GM23248 (cell line): ENCODE results near the gene ENOX2. TPM values are rescaled to one million over a fixed set of nuclear protein-coding genes. Genes with fewer than 3 reads are reported as not detected.
"Not testable (repeated sequence)": the region's sequence is repeated elsewhere in the genome, so short reads cannot be mapped to it uniquely, and the experiment has no call there.

Experiments
- DNase-seq: peaks from one replicate; pipeline ENCODE4 v3.0.0-alpha.2; 2015
- H2AFZ ChIP-seq: fragments of 200-600 bp; sonication (generic); 2 replicates; pipeline ENCODE4 v1.6.1; 2016; ENCODE audit warnings: antibody characterized with exemption
- H3F3A ChIP-seq: fragments of 200-600 bp; sonication (generic); 2 replicates; pipeline ENCODE4 v1.6.1; 2016; ENCODE audit warnings: mild to moderate bottlenecking, antibody characterized with exemption, mixed run types; ENCODE audit not compliant: insufficient read depth
- H3K27ac ChIP-seq: fragments of 200-600 bp; sonication (generic); 2 replicates; pipeline ENCODE4 v1.5.1; 2016; ENCODE audit warnings: mild to moderate bottlenecking
- H3K27me3 ChIP-seq: fragments of 200-600 bp; sonication (generic); replicated peaks from 2 replicates; pipeline ENCODE4 v1.6.1; 2016; ENCODE audit warnings: mild to moderate bottlenecking; ENCODE audit not compliant: insufficient read depth
- H3K36me3 ChIP-seq: fragments of 200-600 bp; sonication (generic); 2 replicates; pipeline ENCODE4 v1.6.1; 2016; ENCODE audit warnings: low read depth, mild to moderate bottlenecking
- H3K4me1 ChIP-seq: fragments of 200-600 bp; sonication (generic); 2 replicates; pipeline ENCODE4 v1.6.1; 2016; ENCODE audit warnings: mild to moderate bottlenecking; ENCODE audit not compliant: insufficient read depth
- H3K4me2 ChIP-seq: fragments of 200-600 bp; sonication (generic); one replicate; pipeline ENCODE4 v1.6.1; 2016; ENCODE audit warnings: mild to moderate bottlenecking; ENCODE audit not compliant: unreplicated experiment
- H3K4me3 ChIP-seq: fragments of 200-600 bp; sonication (generic); 2 replicates; pipeline ENCODE4 v1.5.1; 2016; ENCODE audit warnings: mild to moderate bottlenecking
- H3K79me2 ChIP-seq: fragments of 200-600 bp; sonication (generic); 2 replicates; pipeline ENCODE4 v1.6.1; 2016; ENCODE audit warnings: mild to moderate bottlenecking; ENCODE audit not compliant: insufficient read depth
- H3K9ac ChIP-seq: fragments of 200-600 bp; sonication (generic); 2 replicates; pipeline ENCODE4 v1.6.1; 2016; ENCODE audit warnings: mild to moderate bottlenecking
- H3K9me2 ChIP-seq: fragments of 200-600 bp; sonication (generic); 2 replicates; pipeline ENCODE4 v1.6.1; 2016; ENCODE audit warnings: mixed run types, mild to moderate bottlenecking, moderate library complexity; ENCODE audit not compliant: insufficient read depth
- H3K9me3 ChIP-seq: fragments of 200-600 bp; sonication (generic); one replicate; pipeline ENCODE4 v1.6.1; 2017; ENCODE audit warnings: low read depth
- H4K20me1 ChIP-seq: fragments of 200-600 bp; sonication (generic); 2 replicates; pipeline ENCODE4 v1.6.0; 2016; ENCODE audit not compliant: insufficient read depth
- EZH2 ChIP-seq: fragments of 200-600 bp; sonication (generic); IDR thresholded peaks from 2 replicates; pipeline ENCODE4 v1.6.1; 2018; ENCODE audit warnings: antibody characterized with exemption, mild to moderate bottlenecking; ENCODE audit not compliant: insufficient read depth, poor library complexity, severe bottlenecking
- EZH2phosphoT487 ChIP-seq: fragments of 200-600 bp; sonication (generic); IDR thresholded peaks from 2 replicates; pipeline ENCODE4 v1.6.1; 2018; ENCODE audit warnings: antibody characterized with exemption, moderate library complexity, mild to moderate bottlenecking, low read depth; ENCODE audit not compliant: insufficient read depth
- WGBS, 2 experiments: methylation state at CpG; one replicate each; pipeline ENCODE4 v1.1.6; 2015 to 2017; ENCODE audit warnings: low lambda C conversion rate in 2 of 2, low coverage in 1 of 2; ENCODE audit errors: missing lambda C conversion rate in 2 of 2; 5-methylcytosine and 5-hydroxymethylcytosine counted together
- in situ Hi-C: fragments of 300-500 bp; cut with MboI; formaldehyde crosslinking; loops from 2 replicates; pipeline ENCODE4 v1.15.0; 2020
- polyA plus RNA-seq: library from polyadenylated mRNA; unstranded; fragments of >200 nt; fragmentation: Nextera tagmentation; extraction: Ambion mirVana; gene quantifications from 2 replicates; pipeline ENCODE4 v1.2.1, GENCODE V29; 2016
- total RNA-seq: library from RNA; depleted of rRNA; stranded (reverse); fragments of >200 nt; shearing (Covaris generic); gene quantifications from 2 replicates; pipeline ENCODE4 v1.2.3, GENCODE V29; 2014

Gene ENOX2
- total and polyA plus RNA-seq, 2 experiments from 2014 or later = 13.6 to 14.5 TPM

GRCh38 chrX:130793975-130794374 lies 109.0 kb downstream of the ENOX2 start:
- Histone ChIP-seq H3K4me2 (no peak overlapping the region), H3K9me3 (no peaks in the 10 kb centered on the region), H3K36me3 (no peaks in the 10 kb centered on the region), H3K27me3 (no peaks in the 10 kb centered on the region), H3K9ac (no peak overlapping the region), H2AFZ (no peak overlapping the region), H3K27ac (no peak overlapping the region), H3K4me3 (no peak overlapping the region), H3K9me2 (no peaks in the 10 kb centered on the region), H3F3A (no peaks in the 10 kb centered on the region), H3K4me1 (no peaks in the 10 kb centered on the region), H3K79me2 (no peaks in the 10 kb centered on the region), H4K20me1 (no peaks in the 10 kb centered on the region)
- DNase-seq = no peak
- in situ Hi-C loops = no loop called here
- TF ChIP-seq EZH2 (no peak), EZH2phosphoT487 (no peak)

- H3K27ac ChIP-seq, H3K4me3 ChIP-seq, H3K9me2 ChIP-seq, H3F3A ChIP-seq, H2AFZ ChIP-seq, H4K20me1 ChIP-seq, H3K9me3 ChIP-seq, DNase-seq, H3K79me2 ChIP-seq, H3K27me3 ChIP-seq, H3K4me2 ChIP-seq, H3K9ac ChIP-seq, in situ Hi-C loops, H3K4me1 ChIP-seq, H3K36me3 ChIP-seq: not testable (repeated sequence)
- 93 to 100% methylated on average over 2 of the region's 2 CpGs for WGBS, 2 experiments
Measured at GRCh38 chrX:130791870-130792269, 111.1 kb downstream of the ENOX2 start.

GRCh38 chrX:130789793-130790192 lies 113.2 kb downstream of the ENOX2 start:
- Histone ChIP-seq H3K9ac (no peak overlapping the region), H3K27ac (no peak overlapping the region), H3F3A (no peaks in the 10 kb centered on the region), H4K20me1 (no peaks in the 10 kb centered on the region), H3K9me3 (no peaks in the 10 kb centered on the region), H3K9me2 (no peaks in the 10 kb centered on the region), H3K4me1 (no peaks in the 10 kb centered on the region), H3K36me3 (no peaks in the 10 kb centered on the region), H3K79me2 (no peaks in the 10 kb centered on the region), H3K27me3 (no peaks in the 10 kb centered on the region), H2AFZ (no peak overlapping the region), H3K4me3 (no peak overlapping the region), H3K4me2 (no peak overlapping the region)
- TF ChIP-seq EZH2 (no peak), EZH2phosphoT487 (no peak)
- 89 to 96% methylated on average over 2 of the region's 2 CpGs for WGBS, 2 experiments
- DNase-seq = no peak
- in situ Hi-C loops = no loop called here

GRCh38 chrX:130788786-130789581 lies 114.0 kb downstream of the ENOX2 start:
- H3K79me2 ChIP-seq = no peaks in the 10 kb centered on the region
- H3F3A ChIP-seq = no peaks in the 10 kb centered on the region
- no peaks in the 10 kb centered on the region for H4K20me1 ChIP-seq
- no peaks in the 10 kb centered on the region for H3K36me3 ChIP-seq
- H3K4me1 ChIP-seq = no peaks in the 10 kb centered on the region
- no peak overlapping the region for H2AFZ ChIP-seq
- H3K9me3 ChIP-seq = no peaks in the 10 kb centered on the region
- DNase-seq = no peak
- no peak overlapping the region for H3K4me2 ChIP-seq
- H3K27me3 ChIP-seq = no peaks in the 10 kb centered on the region
- no peak overlapping the region for H3K9ac ChIP-seq
- H3K4me3 ChIP-seq = no peak overlapping the region
- H3K9me2 ChIP-seq = no peaks in the 10 kb centered on the region
- WGBS, 2 experiments = 95 to 100% methylated on average over 4 of the region's 4 CpGs
- in situ Hi-C loops = no loop called here
- TF ChIP-seq EZH2 = no peak
- TF ChIP-seq EZH2phosphoT487 = no peak
- H3K27ac ChIP-seq = no peak overlapping the region

GRCh38 chrX:130786030-130786429 lies 117.0 kb downstream of the ENOX2 start:
- Histone ChIP-seq H3F3A (no peaks in the 10 kb centered on the region), H2AFZ (no peak overlapping the region), H3K4me2 (no peak overlapping the region), H3K27me3 (no peaks in the 10 kb centered on the region), H3K4me3 (no peak overlapping the region), H3K4me1 (no peaks in the 10 kb centered on the region), H3K36me3 (no peaks in the 10 kb centered on the region), H3K9me2 (no peaks in the 10 kb centered on the region), H3K27ac (no peak overlapping the region), H4K20me1 (no peaks in the 10 kb centered on the region), H3K79me2 (no peaks in the 10 kb centered on the region), H3K9me3 (no peaks in the 10 kb centered on the region), H3K9ac (no peak overlapping the region)
- TF ChIP-seq EZH2 = no peak
- whole genome bisulfite sequencing, 2 experiments = 97 to 100% methylated on average over 2 of the region's 2 CpGs
- no peak for DNase-seq
- in situ Hi-C loops = no loop called here
